Activated CD8-positive, alpha-beta T cell treated with anti-CD3 and anti-CD28 coated beads for 36 hours (primary cell): ENCODE data around the gene CRTC1. TPM values are rescaled to one million over a fixed set of nuclear protein-coding genes. Genes with fewer than 3 reads are reported as not detected.

ENCODE experiments used
- ATAC-seq: fragments of 200-7000 bp; cut with Tn5 transposase; one replicate; pipeline ENCODE4 v1.10.0; 2021; ENCODE audit warnings: mild to moderate bottlenecking, moderate library complexity
- CTCF ChIA-PET: fragments of 350-600 bp; sonication (Branson Sonifier 250); formaldehyde crosslinking; loops from one replicate; lab custom pipeline; 2021; ENCODE audit warnings: antibody characterized with exemption; lab: Charles Lee
- POLR2A ChIA-PET: fragments of 350-600 bp; sonication (Branson Sonifier 250); formaldehyde crosslinking; loops from one replicate; lab custom pipeline; 2021; ENCODE audit warnings: antibody characterized with exemption; lab: Charles Lee
- DNase-seq: peaks from one replicate; pipeline ENCODE4 v3.0.0-alpha.2; 2020
- H3K27ac Mint-ChIP-seq: one replicate; pipeline ENCODE4 v1.8.0; 2021; ENCODE audit warnings: mild to moderate bottlenecking, mixed read lengths
- H3K27me3 Mint-ChIP-seq: one replicate; pipeline ENCODE4 v1.8.0; 2021; ENCODE audit warnings: mixed read lengths
- H3K36me3 Mint-ChIP-seq: one replicate; pipeline ENCODE4 v1.8.0; 2021; ENCODE audit warnings: low read depth, mixed read lengths
- H3K4me1 Mint-ChIP-seq: one replicate; pipeline ENCODE4 v1.8.0; 2021; ENCODE audit warnings: low read depth, mixed read lengths
- H3K4me3 Mint-ChIP-seq: one replicate; pipeline ENCODE4 v1.8.0; 2021; ENCODE audit warnings: mild to moderate bottlenecking, moderate library complexity, mixed read lengths
- H3K9me3 Mint-ChIP-seq: one replicate; pipeline ENCODE4 v1.8.0; 2021; ENCODE audit warnings: mixed read lengths
- intact Hi-C: fragments of 100-400 bp; cut with micrococcal nuclease; formaldehyde crosslinking; loops from one replicate; pipeline ENCODE4 v1.10.0; 2022
- total RNA-seq, 2 experiments: library from RNA; stranded (reverse); gene quantifications; one replicate each; pipeline ENCODE4 v1.2.3, GENCODE V29; 2021
- TF ChIP-seq, protein P1 (sequence below): fragments of 200-600 bp; IDR thresholded peaks from one replicate; pipeline ENCODE4 v1.8.0; 2022; ENCODE audit warnings: antibody characterized with exemption, mild to moderate bottlenecking

Gene CRTC1
- total RNA-seq, 2 experiments from 2014 or later: 4.4 to 4.5 TPM

DNA sequence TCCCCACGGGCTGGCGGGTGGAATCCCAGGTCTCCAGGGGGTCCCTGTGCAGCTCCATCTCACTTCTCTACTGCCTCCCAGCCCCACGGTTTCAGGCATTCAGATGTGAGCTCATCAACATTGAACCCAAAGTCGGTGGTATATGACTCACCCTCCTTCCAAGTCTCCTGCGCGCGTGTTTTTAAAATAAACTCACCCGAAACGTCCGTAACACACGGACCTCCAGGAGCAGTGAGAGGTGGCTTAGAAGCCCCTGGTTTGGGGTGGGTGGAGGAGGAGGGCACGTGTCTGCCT is 14.0 kb upstream of the CRTC1 start:
- no peaks in the 10 kb centered on the region for H3K4me1 Mint-ChIP-seq
- intact Hi-C loops: no loop called here
- H3K9me3 Mint-ChIP-seq: no peaks in the 10 kb centered on the region
- peaks cover 7% of the 10 kb centered on the region for H3K36me3 Mint-ChIP-seq
- no peaks in the 10 kb centered on the region for H3K27me3 Mint-ChIP-seq
- DNase-seq (no peak), ATAC-seq (no peak)
- CTCF ChIA-PET: no interaction called here
- POLR2A ChIA-PET: no interaction called here
- no peak overlapping the region for H3K4me3 Mint-ChIP-seq
- TF ChIP-seq, protein P1, sequence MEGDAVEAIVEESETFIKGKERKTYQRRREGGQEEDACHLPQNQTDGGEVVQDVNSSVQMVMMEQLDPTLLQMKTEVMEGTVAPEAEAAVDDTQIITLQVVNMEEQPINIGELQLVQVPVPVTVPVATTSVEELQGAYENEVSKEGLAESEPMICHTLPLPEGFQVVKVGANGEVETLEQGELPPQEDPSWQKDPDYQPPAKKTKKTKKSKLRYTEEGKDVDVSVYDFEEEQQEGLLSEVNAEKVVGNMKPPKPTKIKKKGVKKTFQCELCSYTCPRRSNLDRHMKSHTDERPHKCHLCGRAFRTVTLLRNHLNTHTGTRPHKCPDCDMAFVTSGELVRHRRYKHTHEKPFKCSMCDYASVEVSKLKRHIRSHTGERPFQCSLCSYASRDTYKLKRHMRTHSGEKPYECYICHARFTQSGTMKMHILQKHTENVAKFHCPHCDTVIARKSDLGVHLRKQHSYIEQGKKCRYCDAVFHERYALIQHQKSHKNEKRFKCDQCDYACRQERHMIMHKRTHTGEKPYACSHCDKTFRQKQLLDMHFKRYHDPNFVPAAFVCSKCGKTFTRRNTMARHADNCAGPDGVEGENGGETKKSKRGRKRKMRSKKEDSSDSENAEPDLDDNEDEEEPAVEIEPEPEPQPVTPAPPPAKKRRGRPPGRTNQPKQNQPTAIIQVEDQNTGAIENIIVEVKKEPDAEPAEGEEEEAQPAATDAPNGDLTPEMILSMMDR: no peak
- H3K27ac Mint-ChIP-seq: no peak overlapping the region

DNA sequence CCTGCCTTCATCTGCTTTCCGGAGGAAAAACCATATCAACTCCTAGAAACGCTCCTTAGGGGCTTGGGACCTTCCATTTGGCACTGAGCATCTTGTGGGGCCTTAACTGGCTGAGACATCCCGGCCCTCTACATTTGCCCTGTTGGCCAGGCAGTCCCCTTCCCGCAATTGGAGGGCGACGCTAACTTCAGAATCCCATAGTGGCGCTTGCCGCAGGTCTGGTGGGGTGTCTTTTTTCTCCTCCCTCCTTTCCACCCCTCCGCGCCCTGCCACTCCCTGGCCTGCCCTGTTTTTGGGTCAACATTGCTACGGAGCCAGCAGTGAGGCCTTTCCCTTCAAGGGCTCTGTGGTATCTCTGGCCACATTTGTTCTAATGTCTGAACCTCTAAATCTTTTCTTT is 13.6 kb upstream of the CRTC1 start:
- H3K4me3 Mint-ChIP-seq: no peak overlapping the region
- peaks cover 7% of the 10 kb centered on the region for H3K36me3 Mint-ChIP-seq
- TF ChIP-seq, protein P1: no peak
- DNase-seq (no peak), ATAC-seq (no peak)
- H3K27me3 Mint-ChIP-seq: no peaks in the 10 kb centered on the region
- ChIA-PET POLR2A (no interaction called here), CTCF (no interaction called here)
- no peak overlapping the region for H3K27ac Mint-ChIP-seq
- no peaks in the 10 kb centered on the region for H3K9me3 Mint-ChIP-seq
- H3K4me1 Mint-ChIP-seq: no peaks in the 10 kb centered on the region
- intact Hi-C loops: no loop called here

DNA sequence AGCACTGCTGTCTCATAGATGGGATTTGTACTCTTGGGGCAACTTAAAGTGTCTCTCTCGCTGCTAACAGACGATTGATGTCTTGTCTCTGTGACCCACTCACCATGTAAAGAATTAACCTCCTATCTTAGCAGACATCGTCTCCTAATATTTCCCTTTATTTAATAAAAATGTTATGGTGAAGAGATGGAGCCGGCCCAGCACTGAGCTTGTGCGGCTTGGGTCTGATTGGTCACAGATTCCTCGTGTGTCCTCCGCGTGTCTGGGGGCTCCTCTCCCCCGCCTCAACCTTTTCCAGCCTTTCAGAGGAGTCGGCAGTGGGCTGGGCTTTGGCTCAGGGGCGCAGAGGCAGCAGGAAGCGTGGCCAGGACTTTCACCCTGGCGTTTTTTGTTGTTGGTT is 13.2 kb upstream of the CRTC1 start:
- no peak overlapping the region for H3K4me3 Mint-ChIP-seq
- POLR2A ChIA-PET: no interaction called here
- no peak for ATAC-seq
- no peaks in the 10 kb centered on the region for H3K27me3 Mint-ChIP-seq
- H3K4me1 Mint-ChIP-seq: no peaks in the 10 kb centered on the region
- intact Hi-C loops: no loop called here
- CTCF ChIA-PET: no interaction called here
- peaks cover 7% of the 10 kb centered on the region for H3K36me3 Mint-ChIP-seq
- TF ChIP-seq, protein P1: no peak
- H3K9me3 Mint-ChIP-seq: no peaks in the 10 kb centered on the region
- DNase-seq: no peak
- H3K27ac Mint-ChIP-seq: no peak overlapping the region

DNA sequence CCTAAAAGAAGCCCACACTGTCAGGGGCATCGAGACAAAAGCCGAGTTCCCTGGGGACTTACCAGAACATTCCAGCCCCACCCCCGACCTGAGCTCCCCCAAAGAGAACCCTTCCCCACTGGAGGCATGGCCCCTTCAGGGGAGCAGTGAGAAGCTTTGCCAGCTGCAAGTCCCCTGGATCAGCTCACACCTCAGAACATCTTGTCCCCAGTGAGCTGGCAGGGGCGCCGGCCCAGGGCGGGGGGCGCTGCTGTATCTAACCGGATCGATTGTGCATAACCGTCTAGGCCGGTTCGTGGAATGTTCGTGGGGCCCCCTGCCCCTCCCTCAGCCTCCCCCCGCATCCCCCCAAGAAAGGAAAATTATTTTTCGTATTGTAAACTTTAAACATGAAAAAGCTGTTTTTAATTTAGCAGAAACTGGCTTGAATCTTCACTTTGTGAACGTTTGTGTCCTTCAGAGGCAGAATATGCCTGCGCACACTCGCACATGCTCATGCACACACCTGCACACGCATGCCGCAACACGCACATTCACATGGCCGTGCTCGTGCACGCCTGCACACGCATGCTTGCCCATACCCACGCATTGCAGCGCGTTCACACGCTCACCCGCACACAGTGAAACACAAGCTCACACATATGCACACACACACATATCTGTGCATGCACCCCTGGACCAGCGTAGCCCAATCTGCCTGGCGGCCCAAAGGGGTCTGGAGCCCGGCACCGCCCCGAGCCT is 12.0 kb upstream of the CRTC1 start:
- CTCF ChIA-PET: interaction anchor here (0.8 to 1.6 kb wide), 3 partner anchors 78 to 220 kb away, joined by 3 to 4 read pairs (median 3); no protein-coding TSS in a partner anchor
- Mint-ChIP-seq H3K27ac (no peak overlapping the region), H3K36me3 (peaks cover 7% of the 10 kb centered on the region), H3K27me3 (no peaks in the 10 kb centered on the region), H3K9me3 (no peaks in the 10 kb centered on the region), H3K4me1 (no peaks in the 10 kb centered on the region), H3K4me3 (no peak overlapping the region)
- ATAC-seq (no peak), DNase-seq (no peak)
- intact Hi-C loops: no loop called here
- TF ChIP-seq, protein P1: no peak
- POLR2A ChIA-PET: no interaction called here

DNA sequence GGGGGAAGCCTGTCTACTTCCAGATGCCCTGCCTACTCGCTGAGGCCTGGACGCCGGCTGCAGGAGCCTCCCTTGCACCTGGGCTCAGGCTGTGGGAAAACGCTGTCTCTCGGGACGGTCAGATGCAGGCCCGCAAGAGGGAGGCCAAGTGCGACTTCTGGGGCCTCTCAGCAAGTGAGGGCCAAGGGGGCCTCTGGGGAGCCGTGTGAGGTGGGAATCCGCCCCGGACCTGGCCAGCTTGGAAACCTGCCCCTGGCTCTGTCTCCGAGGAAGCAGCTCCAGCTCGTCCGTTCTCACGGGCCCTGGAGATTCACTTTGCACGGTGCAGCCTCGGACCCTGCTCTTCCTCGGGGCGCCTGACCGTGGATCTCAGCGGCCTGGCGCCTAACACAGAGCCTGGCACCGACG is 11.4 kb upstream of the CRTC1 start:
- H3K9me3 Mint-ChIP-seq: no peaks in the 10 kb centered on the region
- TF ChIP-seq, protein P1: no peak
- no peaks in the 10 kb centered on the region for H3K4me1 Mint-ChIP-seq
- ATAC-seq: no peak
- H3K27ac Mint-ChIP-seq: no peak overlapping the region
- H3K27me3 Mint-ChIP-seq: no peaks in the 10 kb centered on the region
- intact Hi-C loops: no loop called here
- POLR2A ChIA-PET: no interaction called here
- CTCF ChIA-PET: interaction anchor here (1.4 to 1.6 kb wide), 2 partner anchors 79 to 175 kb away, joined by 3 to 4 read pairs; no protein-coding TSS in a partner anchor
- DNase-seq: no peak
- peaks cover 7% of the 10 kb centered on the region for H3K36me3 Mint-ChIP-seq
- no peak overlapping the region for H3K4me3 Mint-ChIP-seq
